Heart left ventricle (tissue), 16 donors: Measurements from ENCODE around the gene CD4. TPM values are rescaled to one million over a fixed set of nuclear protein-coding genes. Genes with fewer than 3 reads are reported as not detected.

ENCODE experiments used
- ATAC-seq, 4 donors: fragments of 200-7000 bp; cut with Tn5 transposase; one replicate each; pipeline ENCODE4 v1.9.1; 2020 to 2022; ENCODE audit warnings: moderate library complexity in 4 of 4, mild to moderate bottlenecking in 3 of 4, moderate number of reproducible peaks in 1 of 4
- DNase-seq, 5 donors: peaks; one replicate each; pipeline ENCODE4 v3.0.0-alpha.2; 2020
- H3K27ac ChIP-seq, 12 donors: fragments of 200-600 bp; sonication (generic) in 4 of 12; one replicate each; pipeline versions ENCODE4 v1.5.0 to v1.8.0; 2016 to 2022; ENCODE audit warnings: mild to moderate bottlenecking in 2 of 12
- H3K27me3 ChIP-seq, 9 donors: fragments of 200-600 bp; sonication (generic) in 2 of 9; one replicate each; pipeline versions ENCODE4 v1.5.1 to v1.8.0; 2016 to 2022; ENCODE audit warnings: mild to moderate bottlenecking in 3 of 9
- H3K36me3 ChIP-seq, 9 donors: fragments of 200-600 bp; sonication (generic) in 2 of 9; one replicate each; pipeline versions ENCODE4 v1.5.0 to v1.8.0; 2018 to 2022; ENCODE audit warnings: mild to moderate bottlenecking in 2 of 9
- H3K4me1 ChIP-seq, 12 donors: fragments of 200-600 bp; sonication (generic) in 4 of 12; one replicate each; pipeline versions ENCODE4 v1.5.0 to v1.8.0; 2016 to 2022; ENCODE audit warnings: mild to moderate bottlenecking in 3 of 12
- H3K4me3 ChIP-seq, 12 donors: fragments of 200-600 bp; sonication (generic) in 4 of 12; one replicate each; pipeline versions ENCODE4 v1.5.0 to v1.8.0; 2017 to 2022; ENCODE audit warnings: mild to moderate bottlenecking in 9 of 12, moderate library complexity in 4 of 12
- H3K9me3 ChIP-seq, 12 donors: fragments of 200-600 bp; sonication (generic) in 4 of 12; one replicate each; pipeline versions ENCODE4 v1.5.0 to v1.8.0; 2016 to 2022; ENCODE audit warnings: mild to moderate bottlenecking in 1 of 12
- CTCF ChIP-seq, 12 donors: fragments of 200-600 bp; sonication (generic) in 4 of 12; IDR thresholded peaks; one replicate each; pipeline versions ENCODE4 v1.5.0 to v1.8.0; 2018 to 2022; ENCODE audit warnings: antibody characterized with exemption in 12 of 12, mild to moderate bottlenecking in 5 of 12
- POLR2A ChIP-seq, 2 donors: fragments of 450-650 bp; IDR thresholded peaks; one replicate each; pipeline ENCODE4 v1.6.1; 2017; ENCODE audit warnings: antibody characterized with exemption in 2 of 2, mild to moderate bottlenecking in 2 of 2, moderate library complexity in 2 of 2
- WGBS, 4 donors: extraction: QIAGEN DNeasy Blood & Tissue Kit in 2 of 4; methylation state at CpG; one replicate each; pipeline versions ENCODE4 v1.1.5 to v1.1.7; 2013 to 2018; 5-methylcytosine and 5-hydroxymethylcytosine counted together
- intact Hi-C, 10 donors: fragments of 100-400 bp; cut with DNase I; formaldehyde crosslinking; loops; one replicate each; pipeline versions ENCODE4 v1.11.1 to v1.14.2; 2022
- polyA plus RNA-seq, 2 donors: library from polyadenylated mRNA; stranded (reverse); fragments of 200-250 nt; gene quantifications; one replicate each; pipeline ENCODE4 v1.2.3, GENCODE V29; 2013
- total RNA-seq, 9 donors: library from RNA; depleted of rRNA in 2 of 9; stranded (reverse); fragments of >200 nt in 2 of 9; fragmentation: NEBNext Ultra II Directional in 3 of 9; extraction: Animal tissue kit (Norgen Biotek cat#: 25700) in 3 of 9; gene quantifications; one replicate each; pipeline versions ENCODE4 v1.1.0 to v1.2.4, GENCODE V29; 2016 to 2023
- donor health status: ischemic (EF 13 %, LVEDD 7.1; RV severe dilation, severe dysfunction).
- donor health status: healthy with polysubstance abuse.
- donor health status: DM: no; HTN: yes; CAD: no.
- donor health status: DM: no; HTN: no; CAD: no.
- donor health status: ischemic (EF 25% LVEDD 6.9; RV normal size, moderate dysfunction).
- donor health status: ischemic (EF 25% LVEDD 5.7; RV mildly dilated, moderate dysfunction).
- donor health status: healthy.
- donor health status: DM: yes; HTN: yes; CAD: no.
- donor health status: ischemic (EF 35%, LVEDD 5.7; RV mildly dilated, moderate dysfunction).
- donor health status: nonischemic (EF 11% LVEDD 7.7; RV severe dilation, severe dysfunction).
- donor health status: DM: yes; HTN: yes; CAD: no.
- donor health status: PGD.
- donor health status: ischemic (EF 29% LVEDD 5.4; RV normal size, mild dysfunction).
- donor health status: nonischemic (EF 23%, LVEDD 6.1; RV moderate dilation, normal function).

CD4 gene
- total and polyA plus RNA-seq, 11 donors: 1.1 to 71.9 (median 4.6) TPM

- peak overlapping the region in 9 of 12 donors; percentile 94 to 100 (median 99) for H3K27ac ChIP-seq
- ATAC-seq (no peak), DNase-seq (peak in 1 of 5 donors; percentile 31)
- H3K36me3 ChIP-seq: peaks cover 0 to 54% (median 51%) of the 10 kb centered on the region in 9 donors
- no peak for TF ChIP-seq CTCF (IDR thresholded peaks at IDR 0.05)
- no peak for TF ChIP-seq POLR2A (IDR thresholded peaks at IDR 0.05)
- WGBS, 4 donors: 80 to 85% (median 82%) methylated on average over 7 of the region's 7 CpGs
- no peaks in the 10 kb centered on the region for H3K9me3 ChIP-seq
- peak overlapping the region in 10 of 12 donors; percentile 76 to 100 (median 88) for H3K4me3 ChIP-seq
- no peaks in the 10 kb centered on the region for H3K27me3 ChIP-seq
- intact Hi-C loops: loop anchor here in 8 of 10 donors (2.0 to 5.0 kb wide), 7 partner anchors 15 to 116 kb away; partner anchors contain the start of genes P3H3 (in 6 of the 8), PTMS (in 2 of the 8), TPI1 (in 2 of the 8) and COPS7A (in 1 of the 8)
- peaks cover 0 to 34% (median 15%) of the 10 kb centered on the region in 12 donors for H3K4me1 ChIP-seq
These were observed 37.6 kb upstream of the CD4 start for GRCh38 chr12:6751767-6752166.

- intact Hi-C loops: loop anchor here in 8 of 10 donors (2.0 to 5.0 kb wide), 7 partner anchors 14 to 115 kb away; partner anchors contain the start of genes P3H3 (in 6 of the 8), PTMS (in 2 of the 8), TPI1 (in 2 of the 8) and COPS7A (in 1 of the 8)
- ATAC-seq: peak in 2 of 4 donors; percentile 0 to 19
- peak in 3 of 5 donors; percentile 60 to 73 (median 62) for DNase-seq
- peak overlapping the region; percentile 70 to 100 (median 84) for H3K4me3 ChIP-seq
- WGBS, 4 donors: 3 to 4% (median 4%) methylated on average over 21 to 24 of the region's 24 CpGs
- TF ChIP-seq POLR2A (IDR thresholded peaks at IDR 0.05) (no peak), CTCF (IDR thresholded peaks at IDR 0.05) (peak in 4 of 12 donors; percentile 19 to 29 (median 22))
- peaks cover 0 to 40% (median 15%) of the 10 kb centered on the region in 12 donors for H3K4me1 ChIP-seq
- peaks cover 0 to 48% (median 45%) of the 10 kb centered on the region in 9 donors for H3K36me3 ChIP-seq
- no peaks in the 10 kb centered on the region for H3K27me3 ChIP-seq
- H3K9me3 ChIP-seq: no peaks in the 10 kb centered on the region
- peak overlapping the region; percentile 94 to 100 (median 99) for H3K27ac ChIP-seq
These were observed 37.0 kb upstream of the CD4 start for GRCh38 chr12:6752167-6752920.

GRCh38 chr12:6752921-6753771, 36.2 kb upstream of the CD4 start, which contains the start of gene MLF2:
TSS of gene MLF2 (minus strand) at chr12:6753141. CDS start at chr12:6752334, 807 bp downstream.
- Histone ChIP-seq H3K36me3 (peaks cover 0 to 40% (median 37%) of the 10 kb centered on the region in 9 donors), H3K27ac (peak within 1 kb of the TSS; percentile 94 to 100 (median 99)), H3K4me1 (peaks cover 0 to 44% (median 15%) of the 10 kb centered on the region in 12 donors), H3K4me3 (peak within 1 kb of the TSS; percentile 70 to 100 (median 84)), H3K9me3 (no peaks in the 10 kb centered on the region), H3K27me3 (no peaks in the 10 kb centered on the region)
- intact Hi-C loops: loop anchor here in 9 of 10 donors (1.0 to 5.0 kb wide), 11 partner anchors 11 to 114 kb away; partner anchors contain the start of genes P3H3 (in 6 of the 9), PTMS (in 3 of the 9), TPI1 (in 2 of the 9) and COPS7A (in 1 of the 9)
- ATAC-seq (peak; percentile 95 to 99 (median 98)), DNase-seq (peak; percentile 99)
- WGBS, 4 donors: 0 to 1% (median 0%) methylated on average over 45 to 62 of the region's 62 CpGs
- TF ChIP-seq POLR2A (IDR thresholded peaks at IDR 0.05) (peak; percentile 81 to 90), CTCF (IDR thresholded peaks at IDR 0.05) (peak in 9 of 12 donors; percentile 94 to 99 (median 97))
